HepG2 (cell line): ENCODE data around the gene ZNF770. TPM values are rescaled to one million over a fixed set of nuclear protein-coding genes. Genes with fewer than 3 reads are reported as not detected.
A peak's percentile ranks its signal among the peaks of the same experiment; 100 is the strongest.

ENCODE experiments used
- ATF3 ChIP-seq: sonication (generic); formaldehyde crosslinking; IDR thresholded peaks from 2 replicates; pipeline ENCODE4 v1.4.0; 2020; ENCODE audit warnings: missing genetic modification reagents
- ATF7-NPFF ChIP-seq: sonication (generic); formaldehyde crosslinking; IDR thresholded peaks from 2 replicates; pipeline ENCODE4 v1.8.1; 2023; ENCODE audit warnings: mild to moderate bottlenecking, low read depth, missing genetic modification reagents, moderate library complexity
- CREB1 ChIP-seq, 2 experiments: fragments of 450-650 bp in 1 of 2; IDR thresholded peaks; 2 replicates each; pipeline ENCODE4 v1.6.1; 2016 to 2017; ENCODE audit warnings: control low read depth in 1 of 2, mild to moderate bottlenecking in 1 of 2, missing compliant biosample characterization in 1 of 2, missing genetic modification characterization in 1 of 2
- CREM ChIP-seq, 2 experiments: sonication (generic) in 1 of 2; formaldehyde crosslinking in 1 of 2; IDR thresholded peaks; 2 replicates each; pipeline versions ENCODE4 v1.4.0 to v1.6.1; 2016 to 2020; ENCODE audit warnings: antibody characterized with exemption in 1 of 2, mild to moderate bottlenecking in 1 of 2, missing genetic modification reagents in 1 of 2
- MED1 ChIP-seq: sonication (generic); formaldehyde crosslinking; IDR thresholded peaks from 2 replicates; pipeline ENCODE4 v1.4.0; 2020; ENCODE audit warnings: missing genetic modification reagents
- PRDM10 ChIP-seq: sonication (generic); formaldehyde crosslinking; IDR thresholded peaks from 2 replicates; pipeline ENCODE4 v1.4.0; 2020; ENCODE audit warnings: low read depth, missing genetic modification reagents
- PRMT3 ChIP-seq: sonication (generic); formaldehyde crosslinking; IDR thresholded peaks from 2 replicates; pipeline ENCODE4 v1.8.1; 2022; ENCODE audit warnings: low read depth, mild to moderate bottlenecking, moderate library complexity, missing genetic modification reagents, borderline replicate concordance
- RNF219 ChIP-seq: sonication (generic); formaldehyde crosslinking; IDR thresholded peaks from 2 replicates; pipeline ENCODE4 v1.5.0; 2020; ENCODE audit warnings: mild to moderate bottlenecking, missing genetic modification reagents
- SRSF1 ChIP-seq: fragments of 200-400 bp; formaldehyde crosslinking; optimal IDR thresholded peaks from 2 replicates; pipeline ENCODE3; 2017; ENCODE audit warnings: mild to moderate bottlenecking, low read depth, low read length, moderate library complexity
- ZFAT ChIP-seq: sonication (generic); formaldehyde crosslinking; conservative IDR thresholded peaks from 2 replicates; pipeline ENCODE4 v1.8.1; 2023; ENCODE audit warnings: missing genetic modification reagents, inconsistent platforms
- ZMYM3 ChIP-seq: sonication (generic); formaldehyde crosslinking; IDR thresholded peaks from 2 replicates; pipeline ENCODE4 v1.5.1; 2020; ENCODE audit warnings: mild to moderate bottlenecking, missing genetic modification reagents
- ZNF362 ChIP-seq: sonication (generic); formaldehyde crosslinking; IDR thresholded peaks from 2 replicates; pipeline ENCODE4 v1.4.0; 2020; ENCODE audit warnings: missing genetic modification reagents, mild to moderate bottlenecking, borderline replicate concordance
- ZNF564 ChIP-seq: sonication (generic); formaldehyde crosslinking; IDR thresholded peaks from 2 replicates; pipeline ENCODE4 v1.8.1; 2023; ENCODE audit warnings: mild to moderate bottlenecking, missing genetic modification reagents
- ZNF607 ChIP-seq: sonication (generic); formaldehyde crosslinking; IDR thresholded peaks from 2 replicates; pipeline ENCODE4 v1.5.1; 2020; ENCODE audit warnings: missing genetic modification reagents, mild to moderate bottlenecking, borderline replicate concordance
- ZNF749 ChIP-seq: sonication (generic); formaldehyde crosslinking; IDR thresholded peaks from 2 replicates; pipeline ENCODE4 v1.8.0; 2022; ENCODE audit warnings: mild to moderate bottlenecking, missing genetic modification reagents, moderate library complexity, borderline replicate concordance
- ZXDC ChIP-seq: sonication (generic); formaldehyde crosslinking; IDR thresholded peaks from 2 replicates; pipeline ENCODE4 v1.5.0; 2020; ENCODE audit warnings: mild to moderate bottlenecking, missing genetic modification reagents
- polyA plus RNA-seq, 8 experiments: library from polyadenylated mRNA; depleted of rRNA in 3 of 8; stranded (reverse) in 7 of 8; unstranded in 1 of 8; fragments of >200 nt; fragmentation: Illumina TruSeq in 4 of 8; extraction: Trizol in 4 of 8; gene quantifications; 2 replicates each; pipeline versions ENCODE4 v1.2.1 to v1.2.3, GENCODE V29; 2011 to 2016; ENCODE audit warnings: low read depth in 4 of 8, missing spikeins in 1 of 8, mixed read lengths in 1 of 8; ENCODE audit not compliant: insufficient read depth in 1 of 8
- total RNA-seq, 5 experiments: library from RNA; depleted of rRNA; stranded (reverse); fragments of >200 nt; fragmentation: Illumina TruSeq; extraction: Trizol; gene quantifications; 2 replicates each; pipeline ENCODE4 v1.2.3, GENCODE V29; 2016; ENCODE audit warnings: low read depth in 1 of 5

Gene ZNF770
- total and polyA plus RNA-seq, 2 of the 13 experiments (the other 11 are each of a cell fraction or from before 2014, with no cell fraction given): 15.5 to 33.1 TPM

- TF ChIP-seq ZMYM3: no peak
- TF ChIP-seq RNF219 (CRISPR knock-in tag): no peak
- TF ChIP-seq SRSF1: peak; percentile 56
- no peak for TF ChIP-seq PRMT3
- peak; percentile 81; the same call in 1 of the 2 replicates for TF ChIP-seq ZNF749 (CRISPR knock-in tag)
- TF ChIP-seq CREB1 (IDR thresholded peaks at IDR 0.05): no peak
- no peak for TF ChIP-seq CREB1 (CRISPR knock-in tag; IDR thresholded peaks at IDR 0.05)
- TF ChIP-seq ZNF362 (CRISPR knock-in tag): no peak
- peak; percentile 82 for TF ChIP-seq ATF7-NPFF (CRISPR knock-in tag)
- peak; percentile 88 for TF ChIP-seq MED1 (CRISPR knock-in tag)
- peak; percentile 97 for TF ChIP-seq ZNF607 (CRISPR knock-in tag)
- TF ChIP-seq ZXDC (CRISPR knock-in tag): peak; percentile 95
- TF ChIP-seq ATF3 (CRISPR knock-in tag): no peak; the same call in 1 of the 2 replicates
- TF ChIP-seq CREM (IDR thresholded peaks at IDR 0.05): peak; percentile 45; the same call in 1 of the 2 replicates
- no peak for TF ChIP-seq CREM (CRISPR knock-in tag; IDR thresholded peaks at IDR 0.05)
- TF ChIP-seq PRDM10 (CRISPR knock-in tag): no peak
- TF ChIP-seq ZNF564 (CRISPR knock-in tag): 0 out of 2 replicates have a peak, but pooled peaks have one; percentile 63
- peak; percentile 88; the same call in 1 of the 2 replicates for TF ChIP-seq ZFAT (CRISPR knock-in tag)
These were observed at the start of gene ZNF770 (continued) for GRCh38 chr15:34988027-34988902.
